ENCODE data around the gene PYCARD. TPM values are rescaled to one million over a fixed set of nuclear protein-coding genes. Genes with fewer than 3 reads are reported as not detected.

The PYCARD gene
- polyA plus RNA-seq, 1 donor (not counting 4 experiments of a cell fraction or from before 2014, with no cell fraction given): 58.1 TPM

DNA sequence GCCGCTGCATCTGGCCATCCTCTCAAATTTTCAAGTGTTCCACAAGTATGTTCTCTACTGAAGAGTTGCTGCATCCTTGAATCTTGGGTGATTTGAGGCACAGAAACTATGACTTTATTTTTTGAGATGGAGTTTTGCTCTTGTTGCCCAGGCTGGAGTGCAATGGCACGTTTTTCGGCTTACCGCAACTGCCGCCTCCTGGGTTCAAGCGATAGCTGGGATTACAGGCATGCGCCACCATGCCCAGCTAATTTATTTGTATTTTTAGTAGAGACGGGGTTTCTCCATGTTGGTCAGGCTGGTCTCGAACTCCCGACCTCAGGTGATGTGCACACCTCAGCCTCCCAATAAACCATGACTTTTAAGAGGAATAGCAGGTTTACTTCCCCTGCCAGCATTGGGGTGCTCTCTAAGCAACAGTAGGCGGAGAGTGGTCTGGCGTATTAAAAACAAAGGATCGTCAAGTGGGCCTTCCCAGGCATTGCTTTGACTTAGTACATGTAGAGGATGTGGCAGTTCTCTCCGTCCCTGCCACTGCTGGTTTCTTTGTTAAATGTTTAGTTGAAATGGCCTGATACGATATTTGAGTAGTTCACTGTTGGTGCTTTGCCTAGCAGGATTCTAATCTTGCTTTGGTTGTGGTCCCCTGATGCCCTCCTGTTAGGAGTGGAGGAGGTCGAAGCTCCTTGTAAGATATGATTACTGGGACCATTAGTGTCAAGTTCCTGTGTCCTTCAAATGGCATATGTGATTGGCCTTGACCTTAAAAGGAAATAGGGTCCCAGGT is 9.5 kb downstream of the PYCARD start:
- H3K27ac ChIP-seq (ENCODE audit: control insufficient read depth, insufficient read depth, low read length): no peak overlapping the region
- TF ChIP-seq, protein P1, sequence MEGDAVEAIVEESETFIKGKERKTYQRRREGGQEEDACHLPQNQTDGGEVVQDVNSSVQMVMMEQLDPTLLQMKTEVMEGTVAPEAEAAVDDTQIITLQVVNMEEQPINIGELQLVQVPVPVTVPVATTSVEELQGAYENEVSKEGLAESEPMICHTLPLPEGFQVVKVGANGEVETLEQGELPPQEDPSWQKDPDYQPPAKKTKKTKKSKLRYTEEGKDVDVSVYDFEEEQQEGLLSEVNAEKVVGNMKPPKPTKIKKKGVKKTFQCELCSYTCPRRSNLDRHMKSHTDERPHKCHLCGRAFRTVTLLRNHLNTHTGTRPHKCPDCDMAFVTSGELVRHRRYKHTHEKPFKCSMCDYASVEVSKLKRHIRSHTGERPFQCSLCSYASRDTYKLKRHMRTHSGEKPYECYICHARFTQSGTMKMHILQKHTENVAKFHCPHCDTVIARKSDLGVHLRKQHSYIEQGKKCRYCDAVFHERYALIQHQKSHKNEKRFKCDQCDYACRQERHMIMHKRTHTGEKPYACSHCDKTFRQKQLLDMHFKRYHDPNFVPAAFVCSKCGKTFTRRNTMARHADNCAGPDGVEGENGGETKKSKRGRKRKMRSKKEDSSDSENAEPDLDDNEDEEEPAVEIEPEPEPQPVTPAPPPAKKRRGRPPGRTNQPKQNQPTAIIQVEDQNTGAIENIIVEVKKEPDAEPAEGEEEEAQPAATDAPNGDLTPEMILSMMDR (optimal IDR thresholded peaks at IDR 0.05 in 1 of 3, IDR thresholded peaks at IDR 0.05 in 1 of 3, conservative IDR thresholded peaks at IDR 0.05 in 1 of 3; ENCODE audit: extremely low read depth in 1 of 3, insufficient read depth in 2 of 3, low read length in 3 of 3): no peak
- TF ChIP-seq EZH2 (IDR thresholded peaks at IDR 0.05; ENCODE audit: low read length): no peak
- dilution Hi-C loops (cut with MboI; ENCODE audit: extremely low pct_ligation_motif_present, low sequenced_read_pairs): no loop called here
- no peaks in the 10 kb centered on the region for H3K9me1 ChIP-seq (ENCODE audit: control insufficient read depth, extremely low read depth, insufficient read depth, low read length)
- H4K20me1 ChIP-seq (ENCODE audit: control insufficient read depth, extremely low read depth, insufficient read depth, low read length): peaks cover 22% of the 10 kb centered on the region
- no peak overlapping the region for H3K4me3 ChIP-seq (ENCODE audit: control insufficient read depth in 2 of 3, extremely low read depth in 1 of 3, insufficient read depth in 2 of 3, low read depth in 1 of 3, low read length in 3 of 3)
- H3K9me3 ChIP-seq (ENCODE audit: control insufficient read depth, low read depth, low read length): no peaks in the 10 kb centered on the region
- peaks cover 44 to 75% of the 10 kb centered on the region in 2 experiments for H3K36me3 ChIP-seq (ENCODE audit: control insufficient read depth in 2 of 2, extremely low read depth in 1 of 2, insufficient read depth in 2 of 2, low read length in 2 of 2)
- H3K4me2 ChIP-seq (ENCODE audit: control insufficient read depth, extremely low read depth, insufficient read depth, low read depth, low read length): no peak overlapping the region
- peaks cover 12% of the 10 kb centered on the region for H3K79me2 ChIP-seq (ENCODE audit: control insufficient read depth, insufficient read depth, low read length)
- no peaks in the 10 kb centered on the region for H3K27me3 ChIP-seq (ENCODE audit: control insufficient read depth, extremely low read depth, insufficient read depth, low read length)
- no peaks in the 10 kb centered on the region for H3K4me1 ChIP-seq (ENCODE audit: control insufficient read depth, extremely low read depth, insufficient read depth, low read length)
- H3K9ac ChIP-seq (ENCODE audit: control insufficient read depth, extremely low read depth, insufficient read depth, low read length): no peak overlapping the region
- DNase-seq (ENCODE audit: low read depth, low spot score): no peak
- FAIRE-seq: no peak
- H2AFZ ChIP-seq (ENCODE audit: control insufficient read depth, low read length): no peak overlapping the region

DNA sequence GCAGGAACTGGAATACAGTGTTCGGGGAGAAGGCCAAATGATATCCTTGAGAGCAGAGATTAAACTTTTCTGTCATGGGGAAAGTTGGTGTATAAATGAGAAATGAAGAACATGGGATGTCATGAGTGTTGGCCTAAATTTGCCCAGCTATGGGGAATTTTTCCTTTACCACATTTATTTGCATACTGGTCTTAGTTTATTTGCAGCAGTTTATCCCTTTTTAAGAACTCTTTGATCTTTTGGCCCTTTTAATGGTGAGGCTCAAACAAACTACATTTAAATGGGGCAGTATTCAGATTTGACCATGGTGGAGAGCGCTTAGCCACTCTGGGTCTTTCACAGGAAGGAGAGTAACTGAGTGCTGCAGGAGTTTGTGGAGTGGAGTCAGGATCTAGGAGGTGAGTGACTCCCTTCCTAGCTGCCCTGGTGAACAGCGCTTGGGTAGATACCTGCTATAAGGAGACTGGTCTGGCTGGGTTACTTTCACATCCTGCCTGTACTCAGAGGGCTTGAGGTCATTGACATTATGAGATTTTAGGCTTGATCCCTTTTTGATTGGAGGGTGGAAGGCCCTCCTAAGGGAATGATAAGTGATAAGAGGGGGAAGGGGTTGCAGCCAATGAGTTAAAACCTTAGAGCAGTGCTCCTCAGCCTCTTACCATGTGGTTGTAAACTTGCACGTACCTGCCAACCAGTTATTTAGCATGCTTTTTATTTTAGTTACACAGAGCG is 10.7 kb downstream of the PYCARD start:
- dilution Hi-C loops (cut with MboI; ENCODE audit: extremely low pct_ligation_motif_present, low sequenced_read_pairs): no loop called here

More for the DNA sequence above, 10.7 kb downstream of the PYCARD start:
- Histone ChIP-seq H3K4me1 (ENCODE audit: control insufficient read depth, extremely low read depth, insufficient read depth, low read length) (no peaks in the 10 kb centered on the region), H3K79me2 (ENCODE audit: control insufficient read depth, insufficient read depth, low read length) (peaks cover 24% of the 10 kb centered on the region), H3K9ac (ENCODE audit: control insufficient read depth, extremely low read depth, insufficient read depth, low read length) (no peak overlapping the region), H3K4me2 (ENCODE audit: control insufficient read depth, extremely low read depth, insufficient read depth, low read depth, low read length) (no peak overlapping the region), H4K20me1 (ENCODE audit: control insufficient read depth, extremely low read depth, insufficient read depth, low read length) (peaks cover 27% of the 10 kb centered on the region), H3K27ac (ENCODE audit: control insufficient read depth, insufficient read depth, low read length) (no peak overlapping the region), H3K4me3 (ENCODE audit: control insufficient read depth in 2 of 3, extremely low read depth in 1 of 3, insufficient read depth in 2 of 3, low read depth in 1 of 3, low read length in 3 of 3) (no peak overlapping the region), H3K36me3 (ENCODE audit: control insufficient read depth in 2 of 2, extremely low read depth in 1 of 2, insufficient read depth in 2 of 2, low read length in 2 of 2) (peaks cover 50 to 87% of the 10 kb centered on the region in 2 experiments), H3K9me1 (ENCODE audit: control insufficient read depth, extremely low read depth, insufficient read depth, low read length) (no peaks in the 10 kb centered on the region), H3K27me3 (ENCODE audit: control insufficient read depth, extremely low read depth, insufficient read depth, low read length) (no peaks in the 10 kb centered on the region), H2AFZ (ENCODE audit: control insufficient read depth, low read length) (no peak overlapping the region), H3K9me3 (ENCODE audit: control insufficient read depth, low read depth, low read length) (no peaks in the 10 kb centered on the region)
- no peak for FAIRE-seq
- TF ChIP-seq, protein P1 (optimal IDR thresholded peaks at IDR 0.05 in 1 of 3, IDR thresholded peaks at IDR 0.05 in 1 of 3, conservative IDR thresholded peaks at IDR 0.05 in 1 of 3; ENCODE audit: extremely low read depth in 1 of 3, insufficient read depth in 2 of 3, low read length in 3 of 3): no peak
- TF ChIP-seq EZH2 (IDR thresholded peaks at IDR 0.05; ENCODE audit: low read length): no peak
- DNase-seq (ENCODE audit: low read depth, low spot score): no peak

Data from keratinocyte (primary cell).